Measurements from ENCODE around the gene MYBPC1. TPM values are rescaled to one million over a fixed set of nuclear protein-coding genes. Genes with fewer than 3 reads are reported as not detected.

The MYBPC1 gene
- total and polyA plus RNA-seq, 2 donors (not counting 1 experiment from before 2014, with no cell fraction given) = not detected

DNA sequence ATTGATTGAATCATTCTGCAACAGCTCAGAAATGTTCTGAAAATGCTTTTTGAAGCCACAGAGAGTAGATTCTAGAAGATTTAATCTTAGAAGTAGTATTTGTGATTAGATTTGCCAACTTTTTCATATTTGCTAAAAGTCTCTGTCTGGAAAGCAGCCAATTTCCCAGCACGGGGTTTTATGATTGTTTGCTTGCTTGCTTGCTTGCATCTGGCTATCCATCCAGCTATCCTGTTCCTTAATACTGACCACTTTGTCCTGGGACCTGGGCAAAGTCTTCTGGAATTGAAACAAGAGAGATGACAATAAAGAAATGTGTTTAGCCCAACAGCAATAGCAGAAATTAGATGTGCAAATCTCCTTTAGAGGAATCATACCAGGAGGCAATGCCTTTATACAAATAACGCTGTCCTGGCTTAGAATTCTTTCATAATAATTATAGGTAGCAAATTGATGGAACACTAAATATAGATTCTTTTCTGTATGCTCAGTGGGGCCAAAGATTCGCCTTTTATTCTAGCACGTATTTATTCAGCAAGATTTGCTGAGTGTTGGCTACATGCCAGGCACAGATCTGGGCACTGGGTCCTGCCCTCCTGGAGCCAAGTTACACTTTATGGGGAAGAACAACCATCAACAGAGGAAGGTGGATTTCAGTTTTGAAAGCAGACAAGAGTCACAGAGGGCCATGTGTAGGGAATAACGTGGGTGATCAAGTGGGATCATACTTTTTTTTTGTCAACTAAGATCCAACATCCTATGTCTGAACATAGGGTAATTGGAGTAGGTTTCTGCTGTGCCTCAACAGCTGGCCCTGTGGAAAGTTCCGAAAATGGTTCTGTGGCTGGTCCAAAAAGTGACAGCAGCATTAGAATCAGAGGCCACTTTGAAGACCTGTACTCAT lies 25.3 kb downstream of the MYBPC1 start:
- H3K4me2 ChIP-seq (replicated peaks; ENCODE audit: low read depth, low read length, poor library complexity, severe bottlenecking) = peak overlapping the region; percentile 34
- intact Hi-C loops (cut with micrococcal nuclease) = no loop called here
- H3K79me2 ChIP-seq (ENCODE audit: control insufficient read depth, insufficient read depth, low read length) = no peaks in the 10 kb centered on the region
- peak overlapping the region; percentile 5 for H2AFZ ChIP-seq (ENCODE audit: insufficient read depth, low read depth, low read length, poor library complexity, severe bottlenecking)
- H4K20me1 ChIP-seq (ENCODE audit: control insufficient read depth, insufficient read depth, low read length, poor library complexity, severe bottlenecking) = no peaks in the 10 kb centered on the region
- POLR2A ChIA-PET = no interaction called here
- CTCF ChIA-PET = interaction anchor here (0.6 to 1.6 kb wide), 4 partner anchors 11 to 200 kb away, joined by 3 to 4 read pairs (median 3); no protein-coding TSS in a partner anchor
- 48% methylated on average over 3 of the region's 6 CpGs for WGBS (ENCODE audit: insufficient coverage)
- H3K36me3 ChIP-seq (replicated peaks in 1 of 2; ENCODE audit: control extremely low read depth in 1 of 2, control insufficient read depth in 1 of 2, extremely low read depth in 1 of 2, insufficient read depth in 2 of 2, low read length in 1 of 2) = no peaks in the 10 kb centered on the region
- Mint-ChIP-seq H3K9me3 (ENCODE audit: insufficient read depth) (no peaks in the 10 kb centered on the region), H3K4me3 (no peak overlapping the region), H3K27ac (peak overlapping the region; percentile 21), H3K4me1 (peaks cover 28% of the 10 kb centered on the region), H3K27me3 (no peaks in the 10 kb centered on the region)
- H3K27me3 ChIP-seq (replicated peaks in 1 of 4; ENCODE audit: control extremely low read depth in 1 of 4, control insufficient read depth in 3 of 4, insufficient read depth in 4 of 4, low read length in 3 of 4) = no peaks in the 10 kb centered on the region
- no peak overlapping the region for H3K9ac ChIP-seq (ENCODE audit: low read length)
- H3K4me1 ChIP-seq (ENCODE audit: control insufficient read depth in 2 of 2, insufficient read depth in 2 of 2, low read length in 2 of 2) = peaks cover 16 to 19% of the 10 kb centered on the region in 2 donors
- H3K9me3 ChIP-seq (ENCODE audit: control extremely low read depth in 1 of 3, control insufficient read depth in 2 of 3, insufficient read depth in 1 of 3, low read length in 2 of 3) = peaks cover 0 to 1% (median 0%) of the 10 kb centered on the region in 3 donors
- H3K27ac ChIP-seq (ENCODE audit: low read length in 2 of 2) = no peak overlapping the region
- H3K4me3 ChIP-seq (ENCODE audit: control extremely low read depth in 1 of 5, extremely low read depth in 1 of 5, insufficient read depth in 1 of 5, low read depth in 2 of 5, low read length in 4 of 5) = no peak overlapping the region
- ATAC-seq (ENCODE audit: low read depth) (no peak), DNase-seq (no peak)
- TF ChIP-seq, protein P1, sequence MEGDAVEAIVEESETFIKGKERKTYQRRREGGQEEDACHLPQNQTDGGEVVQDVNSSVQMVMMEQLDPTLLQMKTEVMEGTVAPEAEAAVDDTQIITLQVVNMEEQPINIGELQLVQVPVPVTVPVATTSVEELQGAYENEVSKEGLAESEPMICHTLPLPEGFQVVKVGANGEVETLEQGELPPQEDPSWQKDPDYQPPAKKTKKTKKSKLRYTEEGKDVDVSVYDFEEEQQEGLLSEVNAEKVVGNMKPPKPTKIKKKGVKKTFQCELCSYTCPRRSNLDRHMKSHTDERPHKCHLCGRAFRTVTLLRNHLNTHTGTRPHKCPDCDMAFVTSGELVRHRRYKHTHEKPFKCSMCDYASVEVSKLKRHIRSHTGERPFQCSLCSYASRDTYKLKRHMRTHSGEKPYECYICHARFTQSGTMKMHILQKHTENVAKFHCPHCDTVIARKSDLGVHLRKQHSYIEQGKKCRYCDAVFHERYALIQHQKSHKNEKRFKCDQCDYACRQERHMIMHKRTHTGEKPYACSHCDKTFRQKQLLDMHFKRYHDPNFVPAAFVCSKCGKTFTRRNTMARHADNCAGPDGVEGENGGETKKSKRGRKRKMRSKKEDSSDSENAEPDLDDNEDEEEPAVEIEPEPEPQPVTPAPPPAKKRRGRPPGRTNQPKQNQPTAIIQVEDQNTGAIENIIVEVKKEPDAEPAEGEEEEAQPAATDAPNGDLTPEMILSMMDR (IDR thresholded peaks at IDR 0.05) = no peak
- no peak for TF ChIP-seq EZH2 (IDR thresholded peaks at IDR 0.05; ENCODE audit: borderline replicate concordance, insufficient read depth, low read depth, low read length, poor library complexity, severe bottlenecking)

- DNase-seq (peak; percentile 29), ATAC-seq (ENCODE audit: low read depth) (no peak)
- peaks cover 0 to 1% (median 0%) of the 10 kb centered on the region in 3 donors for H3K9me3 ChIP-seq (ENCODE audit: control extremely low read depth in 1 of 3, control insufficient read depth in 2 of 3, insufficient read depth in 1 of 3, low read length in 2 of 3)
- POLR2A ChIA-PET = no interaction called here
- no peak overlapping the region for H3K9ac ChIP-seq (ENCODE audit: low read length)
- H3K27ac Mint-ChIP-seq = no peak overlapping the region
- peaks cover 14 to 17% of the 10 kb centered on the region in 2 donors for H3K4me1 ChIP-seq (ENCODE audit: control insufficient read depth in 2 of 2, insufficient read depth in 2 of 2, low read length in 2 of 2)
- CTCF ChIA-PET = interaction anchor here (1.1 kb wide), 2 partner anchors 11 to 26 kb away, joined by 3 read pairs; no protein-coding TSS in a partner anchor
- no peaks in the 10 kb centered on the region for H4K20me1 ChIP-seq (ENCODE audit: control insufficient read depth, insufficient read depth, low read length, poor library complexity, severe bottlenecking)
- H3K4me3 Mint-ChIP-seq = no peak overlapping the region
- H3K4me3 ChIP-seq (ENCODE audit: control extremely low read depth in 1 of 5, extremely low read depth in 1 of 5, insufficient read depth in 1 of 5, low read depth in 2 of 5, low read length in 4 of 5) = no peak overlapping the region
- no peaks in the 10 kb centered on the region for H3K79me2 ChIP-seq (ENCODE audit: control insufficient read depth, insufficient read depth, low read length)
- intact Hi-C loops (cut with micrococcal nuclease) = no loop called here
- peak overlapping the region; percentile 5 for H2AFZ ChIP-seq (ENCODE audit: insufficient read depth, low read depth, low read length, poor library complexity, severe bottlenecking)
- no peak overlapping the region for H3K27ac ChIP-seq (ENCODE audit: low read length in 2 of 2)
- no peak for TF ChIP-seq EZH2 (IDR thresholded peaks at IDR 0.05; ENCODE audit: borderline replicate concordance, insufficient read depth, low read depth, low read length, poor library complexity, severe bottlenecking)
- TF ChIP-seq, protein P1 (IDR thresholded peaks at IDR 0.05) = no peak
- no peaks in the 10 kb centered on the region for H3K36me3 ChIP-seq (replicated peaks in 1 of 2; ENCODE audit: control extremely low read depth in 1 of 2, control insufficient read depth in 1 of 2, extremely low read depth in 1 of 2, insufficient read depth in 2 of 2, low read length in 1 of 2)
- WGBS (ENCODE audit: insufficient coverage) = no CpG with 5 or more reads among the region's 2 CpGs
- peak overlapping the region; percentile 34 for H3K4me2 ChIP-seq (replicated peaks; ENCODE audit: low read depth, low read length, poor library complexity, severe bottlenecking)
- H3K27me3 ChIP-seq (replicated peaks in 1 of 4; ENCODE audit: control extremely low read depth in 1 of 4, control insufficient read depth in 3 of 4, insufficient read depth in 4 of 4, low read length in 3 of 4) = no peaks in the 10 kb centered on the region
- H3K27me3 Mint-ChIP-seq = no peaks in the 10 kb centered on the region
- H3K4me1 Mint-ChIP-seq = peaks cover 25% of the 10 kb centered on the region
- no peaks in the 10 kb centered on the region for H3K9me3 Mint-ChIP-seq (ENCODE audit: insufficient read depth)
These were observed 26.0 kb downstream of the MYBPC1 start for GRCh38 chr12:101620762-101621133.
